ENCODE results near the gene CACNG7.

The CACNG7 gene

GRCh38 chr19:53966931-53967330 lies 57.9 kb downstream of the CACNG7 start:
- no peak overlapping the region for H3K27ac ChIP-seq
- TF ChIP-seq CTCF (IDR thresholded peaks at IDR 0.05) (no peak), ZFX (IDR thresholded peaks at IDR 0.05; ENCODE audit: borderline replicate concordance) (no peak)

DNA sequence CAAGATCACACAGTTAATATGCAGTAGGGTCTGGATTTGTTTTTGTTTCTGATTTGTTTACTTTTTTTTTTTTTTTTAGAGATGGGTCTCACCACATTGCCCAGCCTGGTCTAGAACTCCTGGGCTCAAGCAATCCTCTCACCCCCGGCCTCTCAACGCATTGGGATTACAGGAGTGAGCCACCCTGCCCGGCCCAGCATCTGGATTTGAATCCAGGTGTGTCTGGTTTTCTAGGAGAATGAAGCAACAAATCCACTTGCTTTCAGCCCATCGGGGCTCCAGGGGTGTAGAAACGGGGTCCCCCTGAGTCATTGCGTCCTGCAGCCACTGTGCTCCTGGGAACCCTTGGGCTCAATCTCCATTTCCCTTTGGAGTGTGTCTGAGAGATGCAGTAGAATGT lies 60.3 kb downstream of the CACNG7 start:
- H3K27ac ChIP-seq = no peak overlapping the region
- TF ChIP-seq CTCF (IDR thresholded peaks at IDR 0.05) (no peak), ZFX (IDR thresholded peaks at IDR 0.05; ENCODE audit: borderline replicate concordance) (no peak)

- no peak for TF ChIP-seq CTCF (IDR thresholded peaks at IDR 0.05)
- TF ChIP-seq ZFX (IDR thresholded peaks at IDR 0.05; ENCODE audit: borderline replicate concordance) = no peak
- H3K27ac ChIP-seq = no peak overlapping the region
Measured at GRCh38 chr19:53971673-53972072, 62.6 kb downstream of the CACNG7 start.

GRCh38 chr19:53977429-53977990 lies 68.4 kb downstream of the CACNG7 start:
- TF ChIP-seq CTCF (IDR thresholded peaks at IDR 0.05) = no peak
- no peak for TF ChIP-seq ZFX (IDR thresholded peaks at IDR 0.05; ENCODE audit: borderline replicate concordance)
- H3K27ac ChIP-seq = no peak overlapping the region

- H3K27ac ChIP-seq = no peak overlapping the region
- TF ChIP-seq CTCF (IDR thresholded peaks at IDR 0.05) (no peak), ZFX (IDR thresholded peaks at IDR 0.05; ENCODE audit: borderline replicate concordance) (no peak)
Measured at GRCh38 chr19:53977991-53978731, 69.1 kb downstream of the CACNG7 start.

DNA sequence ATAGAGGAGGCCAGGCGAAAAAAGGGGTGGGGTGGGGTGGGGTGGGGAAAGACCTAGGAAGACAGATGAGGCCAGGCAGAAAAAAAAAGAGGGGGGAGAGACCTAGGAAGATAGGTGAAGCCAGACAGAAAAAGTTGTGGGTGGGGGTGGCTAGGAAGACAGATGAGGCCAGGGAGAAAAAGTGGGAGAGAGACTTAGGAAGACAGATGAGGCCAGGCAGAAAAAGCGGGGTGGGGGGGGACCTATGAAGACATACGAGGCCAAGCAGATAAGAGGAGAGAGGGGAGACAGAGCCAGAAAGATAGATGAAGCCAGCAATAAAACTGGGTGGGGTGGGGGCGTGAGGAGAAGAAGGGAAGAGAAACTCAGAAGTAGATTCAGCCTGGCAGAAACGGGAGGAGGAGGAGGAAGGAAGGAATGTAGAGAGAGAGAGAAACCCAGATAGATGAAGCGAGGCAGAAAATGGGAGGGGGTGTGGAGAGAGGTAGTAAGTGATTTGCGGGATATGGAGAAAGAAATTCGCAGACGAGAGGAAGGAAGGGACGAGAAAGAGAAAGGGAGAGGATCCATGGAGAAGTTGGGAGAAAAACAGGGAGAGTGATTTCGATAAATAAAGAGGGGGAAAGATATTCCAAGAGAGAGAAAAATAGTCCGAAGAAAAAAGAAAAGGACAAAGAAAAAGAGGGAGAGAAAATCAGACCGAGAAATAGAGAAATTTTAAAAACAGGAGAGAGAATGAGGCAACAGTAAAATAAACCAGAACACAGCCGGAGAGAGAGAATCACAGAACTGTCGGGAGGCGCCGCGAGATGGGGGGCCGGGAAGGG lies 70.1 kb downstream of the CACNG7 start:
- no peak overlapping the region for H3K27ac ChIP-seq

More for the DNA sequence above, 70.1 kb downstream of the CACNG7 start:
- TF ChIP-seq ZFX (IDR thresholded peaks at IDR 0.05; ENCODE audit: borderline replicate concordance) (no peak), CTCF (IDR thresholded peaks at IDR 0.05) (no peak)

Measured in 22Rv1 (cell line).